ACC112 (cell line): ENCODE measurements around the gene PPT2.
"Not testable (repeated sequence)": the region's sequence is repeated elsewhere in the genome, so short reads cannot be mapped to it uniquely, and the experiment has no call there.

Experiments
- H2AFZ ChIP-seq: fragments of 200-600 bp; sonication (generic); one replicate; pipeline ENCODE4 v1.6.0; 2017; ENCODE audit warnings: antibody characterized with exemption, low read length; ENCODE audit not compliant: unreplicated experiment
- H3K27ac ChIP-seq: fragments of 200-600 bp; sonication (generic); 2 replicates; pipeline ENCODE4 v1.5.1; 2014; ENCODE audit warnings: low read depth, mild to moderate bottlenecking, antibody characterized with exemption, low read length, moderate library complexity
- H3K27me3 ChIP-seq: fragments of 200-600 bp; sonication (generic); 2 replicates; pipeline ENCODE4 v1.6.1; 2014; ENCODE audit warnings: mild to moderate bottlenecking, antibody characterized with exemption, low read length, moderate library complexity, mixed read lengths; ENCODE audit not compliant: insufficient read depth
- H3K36me3 ChIP-seq: fragments of 200-600 bp; sonication (generic); 2 replicates; pipeline ENCODE4 v1.6.1; 2016; ENCODE audit warnings: mild to moderate bottlenecking, antibody characterized with exemption, low read length, moderate library complexity, mixed read lengths; ENCODE audit not compliant: insufficient read depth
- H3K4me1 ChIP-seq: fragments of 200-600 bp; sonication (generic); one replicate; pipeline ENCODE4 v1.6.1; 2016; ENCODE audit warnings: low read length, mixed read lengths; ENCODE audit not compliant: insufficient read depth, unreplicated experiment, control insufficient read depth
- H3K4me3 ChIP-seq: fragments of 200-600 bp; sonication (generic); 2 replicates; pipeline ENCODE4 v1.5.1; 2014; ENCODE audit warnings: mild to moderate bottlenecking, low read depth, low read length
- H3K79me2 ChIP-seq: fragments of 200-600 bp; sonication (generic); one replicate; pipeline ENCODE4 v1.6.0; 2016; ENCODE audit warnings: low read length; ENCODE audit not compliant: control insufficient read depth, unreplicated experiment, insufficient read depth

The PPT2 gene

DNA sequence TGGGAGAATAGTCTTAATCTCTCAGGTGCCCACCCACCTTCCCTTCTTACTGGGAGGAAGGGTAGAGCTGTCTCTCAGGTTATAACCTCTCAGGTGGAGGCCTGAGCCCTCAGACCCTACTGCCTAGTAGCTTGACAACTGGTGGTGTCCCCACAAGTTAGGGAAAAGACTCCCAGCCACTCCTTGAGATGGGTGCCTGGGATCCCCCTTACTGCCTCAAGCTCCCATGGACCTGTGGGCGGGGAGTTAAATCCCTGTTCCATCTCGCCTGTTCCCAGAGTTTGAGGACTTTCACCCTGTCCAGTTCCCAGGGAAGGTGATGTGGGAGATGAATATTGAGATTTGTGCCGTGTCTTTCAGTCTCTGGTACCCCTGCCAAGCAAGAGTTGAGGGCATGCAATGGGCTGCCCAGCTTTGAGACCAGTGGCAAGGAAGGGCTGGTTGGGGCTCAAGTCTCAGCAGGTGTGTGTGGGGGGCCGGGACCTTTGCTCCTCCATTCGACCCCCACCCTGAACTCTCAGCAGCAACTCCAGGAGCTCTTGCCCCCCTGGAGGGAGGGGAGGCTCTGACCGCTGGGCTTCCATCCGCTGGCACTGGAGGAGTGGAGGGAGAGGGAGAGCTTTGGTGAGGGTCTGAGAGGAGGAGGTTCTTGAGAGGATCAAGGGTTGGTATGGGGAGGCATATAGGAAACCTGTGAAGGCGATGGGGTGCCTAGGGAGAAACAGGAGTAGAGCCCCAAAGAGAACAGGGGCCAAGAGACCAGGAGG is 37.2 kb downstream of the PPT2 start:
- Histone ChIP-seq H2AFZ (no peak overlapping the region), H3K4me3 (no peak overlapping the region), H3K36me3 (peaks cover 4% of the 10 kb centered on the region; the same call in 1 of the 2 replicates), H3K79me2 (peaks cover 19% of the 10 kb centered on the region), H3K27me3 (no peaks in the 10 kb centered on the region), H3K27ac (no peak overlapping the region), H3K4me1 (peaks cover 21% of the 10 kb centered on the region)

GRCh38 chr6:32191696-32192607 is 38.0 kb downstream of the PPT2 start:
- Histone ChIP-seq H3K4me3 (peak overlapping the region; percentile 22; the same call in 1 of the 2 replicates), H3K27me3 (no peaks in the 10 kb centered on the region), H3K4me1 (peaks cover 25% of the 10 kb centered on the region), H3K79me2 (peaks cover 19% of the 10 kb centered on the region), H2AFZ (no peak overlapping the region), H3K27ac (no peak overlapping the region), H3K36me3 (peaks cover 4% of the 10 kb centered on the region; the same call in 1 of the 2 replicates)

DNA sequence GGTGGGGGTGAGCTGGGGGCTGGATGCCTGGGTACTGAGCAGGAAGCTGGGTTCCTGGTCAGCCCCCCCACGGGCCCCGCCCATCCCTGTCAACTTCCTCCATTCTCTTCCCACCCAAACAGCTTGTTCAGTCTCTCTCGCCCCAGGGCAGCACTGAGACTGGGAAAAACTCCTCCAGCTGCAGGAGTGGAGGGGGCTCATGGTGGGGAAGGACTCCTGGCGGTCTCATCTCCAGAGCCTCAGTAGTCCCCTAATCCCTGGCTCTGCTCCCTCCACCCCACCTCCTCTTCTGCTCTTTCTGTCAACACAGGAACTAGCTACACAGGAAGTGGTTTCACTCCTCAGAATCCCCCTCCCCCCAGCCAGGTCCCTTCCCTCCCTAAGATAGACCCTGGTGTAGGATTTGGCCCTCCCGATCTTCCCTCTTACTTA is 38.7 kb downstream of the PPT2 start, which contains the start of gene GPSM3:
TSS of gene GPSM3 (minus strand) at position 36 of the 432 bp plus-strand sequence. CDS start 130 bp downstream, outside the sequence.
- peaks cover 29% of the 10 kb centered on the region for H3K4me1 ChIP-seq
- H3K27me3 ChIP-seq: no peaks in the 10 kb centered on the region
- peak within 1 kb of the TSS; percentile 22; the same call in 1 of the 2 replicates for H3K4me3 ChIP-seq
- H3K79me2 ChIP-seq: peaks cover 17% of the 10 kb centered on the region
- H3K27ac ChIP-seq: no peak within 1 kb of the TSS
- H3K36me3 ChIP-seq: no peaks in the 10 kb centered on the region
- H2AFZ ChIP-seq: peak within 1 kb of the TSS; percentile 15

- H3K27me3 ChIP-seq, H3K4me3 ChIP-seq, H3K36me3 ChIP-seq, H3K27ac ChIP-seq: not testable (repeated sequence)
- Histone ChIP-seq H3K79me2 (peaks cover 13% of the 10 kb centered on the region), H2AFZ (peak overlapping the region; percentile 15), H3K4me1 (peaks cover 24% of the 10 kb centered on the region)
Observed at GRCh38 chr6:32193096-32193495, 39.2 kb downstream of the PPT2 start.

- Histone ChIP-seq H3K79me2 (peaks cover 4% of the 10 kb centered on the region), H3K4me3 (no peak overlapping the region; the same call in 1 of the 2 replicates), H3K36me3 (no peaks in the 10 kb centered on the region), H3K4me1 (peaks cover 23% of the 10 kb centered on the region), H3K27ac (peak overlapping the region; percentile 89; the same call in 1 of the 2 replicates), H2AFZ (no peak overlapping the region), H3K27me3 (no peaks in the 10 kb centered on the region)
Observed at GRCh38 chr6:32194388-32194787, 40.4 kb downstream of the PPT2 start.

DNA sequence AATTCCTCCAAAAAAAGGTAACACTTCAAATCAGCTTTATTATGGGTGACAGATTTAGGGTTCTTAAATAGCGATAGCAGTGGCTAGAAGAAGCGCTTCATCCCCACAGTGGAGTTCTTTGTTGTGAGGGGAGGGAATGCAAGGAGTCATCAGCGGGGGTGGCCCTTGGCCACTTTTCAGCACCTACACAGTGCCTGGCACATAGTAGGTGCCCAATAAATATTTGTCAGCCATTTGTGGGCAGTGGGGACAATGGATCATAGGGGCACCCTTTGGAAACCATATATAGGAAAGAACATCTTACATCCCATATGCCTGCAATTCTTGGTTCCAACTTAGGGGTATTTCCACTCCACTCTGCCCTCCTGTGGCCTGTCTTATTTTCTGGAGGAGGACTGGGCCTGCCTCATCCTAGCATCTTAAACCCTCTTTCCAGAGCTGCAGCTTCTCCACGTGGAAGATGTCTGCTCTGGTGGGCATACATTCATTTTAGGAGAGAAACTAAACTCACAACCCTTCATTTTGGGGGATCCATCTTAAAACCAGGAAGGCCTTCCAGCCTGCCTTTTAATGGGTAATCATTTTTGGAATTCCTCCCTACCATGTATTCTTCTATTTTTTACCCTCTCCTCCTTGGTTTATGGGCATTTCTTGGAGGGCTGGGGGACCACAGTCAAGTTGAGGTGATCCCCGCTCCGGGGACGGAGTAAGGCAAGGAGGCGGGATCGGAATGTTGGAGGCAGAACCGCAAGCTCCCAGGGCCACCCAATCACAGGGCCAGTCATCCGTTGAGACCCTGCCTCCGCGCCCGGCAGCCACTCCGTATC is 41.1 kb downstream of the PPT2 start:
- Histone ChIP-seq H3K36me3 (no peaks in the 10 kb centered on the region), H3K27me3 (no peaks in the 10 kb centered on the region), H3K27ac (peak overlapping the region; percentile 89), H2AFZ (peak overlapping the region; percentile 64), H3K4me1 (peaks cover 23% of the 10 kb centered on the region), H3K79me2 (no peaks in the 10 kb centered on the region), H3K4me3 (peak overlapping the region; percentile 80)

DNA sequence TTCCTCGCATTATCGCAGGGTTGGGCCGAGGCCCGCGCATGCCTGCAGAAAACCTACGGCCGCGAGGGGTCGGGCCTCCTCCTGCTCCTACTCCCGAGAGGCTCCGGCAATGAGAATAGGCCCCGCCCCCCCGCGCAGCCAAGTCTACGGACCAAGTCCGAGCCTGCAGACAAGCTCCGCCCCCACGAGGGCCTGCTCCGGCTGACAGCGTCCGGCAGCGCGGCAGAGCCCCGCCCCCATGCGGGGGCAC is 41.6 kb downstream of the PPT2 start:
- no peak overlapping the region for H2AFZ ChIP-seq
- H3K79me2 ChIP-seq: no peaks in the 10 kb centered on the region
- H3K27ac ChIP-seq: peak overlapping the region; percentile 98; the same call in 1 of the 2 replicates
- H3K27me3 ChIP-seq: no peaks in the 10 kb centered on the region
- peak overlapping the region; percentile 85; the same call in 1 of the 2 replicates for H3K4me3 ChIP-seq
- H3K36me3 ChIP-seq: no peaks in the 10 kb centered on the region
- H3K4me1 ChIP-seq: peaks cover 23% of the 10 kb centered on the region

DNA sequence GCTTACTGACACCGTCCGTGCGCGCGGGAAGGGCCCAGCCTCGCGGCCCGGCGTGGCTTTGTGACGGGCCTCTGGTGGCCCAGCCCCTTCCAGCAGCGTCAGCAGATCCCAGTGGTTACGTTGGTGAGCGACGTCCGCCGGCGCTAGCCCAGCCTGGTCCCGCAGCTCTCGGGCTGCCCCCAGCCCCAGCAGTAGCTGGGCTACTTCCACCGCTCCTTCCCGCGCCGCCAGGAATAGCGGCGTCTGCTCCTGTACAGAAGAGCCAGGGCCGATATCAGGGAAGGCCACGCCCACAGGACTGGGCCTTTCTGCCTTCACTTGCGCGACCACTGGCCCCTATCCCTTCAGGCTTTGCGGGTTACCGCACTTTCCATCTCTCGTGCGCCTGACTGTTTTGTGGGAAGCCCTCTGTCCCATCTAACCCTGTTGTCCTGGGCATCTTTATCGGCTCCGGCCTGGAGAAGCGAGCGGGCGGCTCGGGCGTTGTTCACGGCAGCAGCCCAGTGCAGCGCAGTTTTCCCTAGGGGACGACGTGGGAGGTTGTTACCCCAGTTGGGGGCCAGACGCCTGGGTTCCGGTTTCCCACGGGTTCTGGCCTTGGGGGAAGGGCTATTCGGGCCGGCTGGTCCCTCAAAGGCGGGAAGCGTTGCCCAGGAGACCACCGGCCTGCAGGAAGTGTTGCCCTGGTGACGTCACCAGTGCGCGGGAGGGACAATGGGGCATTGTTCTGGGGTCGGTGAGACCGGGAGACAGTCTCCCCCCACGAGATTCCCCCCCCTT is 42.2 kb downstream of the PPT2 start:
- Histone ChIP-seq H3K4me1 (peaks cover 23% of the 10 kb centered on the region), H3K79me2 (no peaks in the 10 kb centered on the region), H3K27ac (peak overlapping the region; percentile 98), H3K36me3 (no peaks in the 10 kb centered on the region), H3K27me3 (no peaks in the 10 kb centered on the region), H3K4me3 (peak overlapping the region; percentile 85), H2AFZ (peak overlapping the region; percentile 28)

- Histone ChIP-seq H2AFZ (peak overlapping the region; percentile 28), H3K4me3 (peak overlapping the region; percentile 85), H3K27ac (peak overlapping the region; percentile 98), H3K4me1 (peaks cover 22% of the 10 kb centered on the region), H3K79me2 (no peaks in the 10 kb centered on the region), H3K36me3 (no peaks in the 10 kb centered on the region), H3K27me3 (no peaks in the 10 kb centered on the region)
Observed at GRCh38 chr6:32196682-32197616, 43.0 kb downstream of the PPT2 start.
